ENCODE measurements around the gene IL13.

DNA sequence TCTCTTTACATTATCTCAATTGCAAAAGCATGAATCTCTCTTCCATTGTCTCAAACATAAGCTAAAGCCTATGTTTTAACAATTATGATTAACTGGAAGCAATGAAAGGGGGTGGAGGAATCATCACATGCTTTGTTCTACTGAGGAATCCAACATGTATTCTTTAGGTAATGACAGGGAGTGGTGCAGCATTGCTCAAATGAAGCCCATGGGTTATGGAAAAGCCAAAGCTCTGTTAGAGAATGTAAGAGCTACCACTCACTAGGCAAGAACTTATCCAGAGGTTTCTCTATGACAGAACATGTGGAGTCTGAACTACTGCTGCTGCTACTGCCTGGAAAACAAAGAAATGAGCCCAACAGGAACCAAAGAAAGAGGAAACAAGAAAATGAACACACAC lies 50.7 kb downstream of the IL13 start:
- TF ChIP-seq ZNF274 (IDR thresholded peaks at IDR 0.05; ENCODE audit: low read depth, low read length) = no peak
- TF ChIP-seq YY1 (IDR thresholded peaks at IDR 0.05; ENCODE audit: insufficient read depth, insufficient read length) = no peak
- TF ChIP-seq SUZ12 (IDR thresholded peaks at IDR 0.05; ENCODE audit: extremely low read depth, insufficient read depth, insufficient read length) = no peak
